H9 (cell line): ENCODE data around the gene LGALS7. TPM values are rescaled to one million over a fixed set of nuclear protein-coding genes. Genes with fewer than 3 reads are reported as not detected.

Source experiments
- DNase-seq: peaks from one replicate; pipeline ENCODE4 v3.0.0-alpha.2; 2017
- H2AFZ ChIP-seq: one replicate; pipeline ENCODE4 v1.6.1; 2013; ENCODE audit warnings: mild to moderate bottlenecking, low read length, control low read depth, moderate library complexity
- H2AK5ac ChIP-seq: 2 replicates; pipeline ENCODE4 v1.6.1; 2013; ENCODE audit warnings: low read length, control low read depth, mixed read lengths; ENCODE audit not compliant: insufficient read length
- H2BK120ac ChIP-seq: one replicate; pipeline ENCODE4 v1.6.1; 2013; ENCODE audit warnings: low read depth, mild to moderate bottlenecking, low read length, control low read depth, inconsistent platforms; ENCODE audit not compliant: poor library complexity, severe bottlenecking
- H2BK12ac ChIP-seq: 2 replicates; pipeline ENCODE4 v1.6.1; 2013; ENCODE audit warnings: low read length, control low read depth, mixed read lengths, low read depth; ENCODE audit not compliant: insufficient read length
- H2BK15ac ChIP-seq: 2 replicates; pipeline ENCODE4 v1.6.1; 2013; ENCODE audit warnings: low read depth, low read length, control low read depth
- H2BK20ac ChIP-seq: one replicate; pipeline ENCODE4 v1.6.1; 2013; ENCODE audit warnings: low read depth, mild to moderate bottlenecking, low read length, control low read depth, inconsistent platforms; ENCODE audit not compliant: poor library complexity, severe bottlenecking
- H2BK5ac ChIP-seq: 2 replicates; pipeline ENCODE4 v1.6.1; 2013; ENCODE audit warnings: low read length, control low read depth, mixed read lengths; ENCODE audit not compliant: insufficient read length
- H3K14ac ChIP-seq: 2 replicates; pipeline ENCODE4 v1.6.1; 2013; ENCODE audit warnings: low read length, control low read depth; ENCODE audit not compliant: insufficient read depth
- H3K18ac ChIP-seq: 2 replicates; pipeline ENCODE4 v1.6.1; 2013; ENCODE audit warnings: low read depth, mild to moderate bottlenecking, mixed read lengths, low read length, control low read depth; ENCODE audit not compliant: insufficient read length
- H3K23ac ChIP-seq: 2 replicates; pipeline ENCODE4 v1.6.1; 2013; ENCODE audit warnings: low read length, control low read depth, mixed read lengths, low read depth; ENCODE audit not compliant: insufficient read length
- H3K23me2 ChIP-seq: 2 replicates; pipeline ENCODE4 v1.6.1; 2013; ENCODE audit warnings: low read depth, mild to moderate bottlenecking, mixed read lengths, low read length, control low read depth; ENCODE audit not compliant: insufficient read length, poor library complexity, severe bottlenecking
- H3K27ac ChIP-seq: 2 replicates; pipeline ENCODE4 v1.5.1; 2013; ENCODE audit warnings: low read length, control low read depth, mixed read lengths, low read depth; ENCODE audit not compliant: insufficient read length
- H3K27me3 ChIP-seq: 2 replicates; pipeline ENCODE4 v1.6.1; 2013; ENCODE audit warnings: low read length, control low read depth, inconsistent platforms; ENCODE audit not compliant: insufficient read depth
- H3K4ac ChIP-seq: 2 replicates; pipeline ENCODE4 v1.6.1; 2013; ENCODE audit warnings: low read depth, mild to moderate bottlenecking, control low read depth, inconsistent platforms, low read length, moderate library complexity
- H3K4me1 ChIP-seq: 2 replicates; pipeline ENCODE4 v1.6.1; 2013; ENCODE audit warnings: low read length, control low read depth, inconsistent platforms; ENCODE audit not compliant: insufficient read depth
- H3K4me2 ChIP-seq: 2 replicates; pipeline ENCODE4 v1.6.1; 2013; ENCODE audit warnings: low read length, control low read depth, mixed read lengths; ENCODE audit not compliant: insufficient read length, insufficient read depth
- H3K56ac ChIP-seq: 2 replicates; pipeline ENCODE4 v1.6.1; 2013; ENCODE audit warnings: low read depth, mild to moderate bottlenecking, mixed read lengths, low read length, control low read depth; ENCODE audit not compliant: insufficient read length
- H3K79me1 ChIP-seq: 2 replicates; pipeline ENCODE4 v1.6.1; 2013; ENCODE audit warnings: low read depth, mild to moderate bottlenecking, moderate library complexity, low read length, control low read depth, inconsistent platforms; ENCODE audit not compliant: insufficient read depth, poor library complexity, severe bottlenecking
- H3K79me2 ChIP-seq: 2 replicates; pipeline ENCODE4 v1.6.1; 2013; ENCODE audit warnings: low read length, control low read depth, inconsistent platforms; ENCODE audit not compliant: insufficient read depth
- H3K9ac ChIP-seq: 2 replicates; pipeline ENCODE4 v1.6.1; 2013; ENCODE audit warnings: low read length, control low read depth, mixed read lengths; ENCODE audit not compliant: insufficient read length; ENCODE audit errors: extremely low read depth
- H3K9me3 ChIP-seq: one replicate; pipeline ENCODE4 v1.6.1; 2013; ENCODE audit warnings: low read depth, low read length, inconsistent platforms; ENCODE audit not compliant: control insufficient read depth
- H3T11ph ChIP-seq: one replicate; pipeline ENCODE4 v1.6.1; 2013; ENCODE audit warnings: mild to moderate bottlenecking, low read length, control low read depth, inconsistent platforms
- H4K20me1 ChIP-seq: one replicate; pipeline ENCODE4 v1.6.1; 2013; ENCODE audit not compliant: control insufficient read depth, insufficient read length, insufficient read depth
- H4K5ac ChIP-seq: 2 replicates; pipeline ENCODE4 v1.6.1; 2013; ENCODE audit warnings: low read depth, mild to moderate bottlenecking, mixed read lengths, low read length, control low read depth; ENCODE audit not compliant: insufficient read length
- H4K8ac ChIP-seq: replicated peaks from 2 replicates; pipeline ENCODE4 v1.6.1; 2013; ENCODE audit warnings: low read length, control low read depth, mixed read lengths, low read depth; ENCODE audit not compliant: insufficient read length
- H4K91ac ChIP-seq: 2 replicates; pipeline ENCODE4 v1.6.1; 2013; ENCODE audit warnings: low read depth, mild to moderate bottlenecking, moderate library complexity, mixed read lengths, low read length, control low read depth; ENCODE audit not compliant: insufficient read length
- H3K27ac Mint-ChIP-seq, 3 experiments: 2 replicates in 2 of 3; 3 replicates in 1 of 3; pipeline ENCODE4 v1.8.0; 2020 to 2021; ENCODE audit warnings: mixed read lengths in 3 of 3, mild to moderate bottlenecking in 1 of 3, moderate library complexity in 1 of 3
- H3K27me3 Mint-ChIP-seq: 2 replicates; pipeline ENCODE4 v1.8.0; 2021; ENCODE audit warnings: low read depth, mild to moderate bottlenecking, moderate library complexity, mixed read lengths
- H3K36me3 Mint-ChIP-seq, 3 experiments: 2 replicates in 2 of 3; 3 replicates in 1 of 3; pipeline ENCODE4 v1.8.0; 2020 to 2021; ENCODE audit warnings: low read depth in 3 of 3, mixed read lengths in 3 of 3; ENCODE audit not compliant: insufficient read depth in 1 of 3
- H3K4me1 Mint-ChIP-seq, 2 experiments: 2 replicates each; pipeline ENCODE4 v1.8.0; 2020; ENCODE audit warnings: mixed read lengths in 2 of 2
- H3K4me3 Mint-ChIP-seq, 2 experiments: 2 replicates in 1 of 2; 3 replicates in 1 of 2; pipeline ENCODE4 v1.8.0; 2020 to 2021; ENCODE audit warnings: mild to moderate bottlenecking in 2 of 2, mixed read lengths in 2 of 2, moderate library complexity in 1 of 2
- H3K9me3 Mint-ChIP-seq, 2 experiments: 2 replicates in 1 of 2; 3 replicates in 1 of 2; pipeline ENCODE4 v1.8.0; 2020; ENCODE audit warnings: mild to moderate bottlenecking in 2 of 2, mixed read lengths in 2 of 2, moderate library complexity in 1 of 2
- WGBS: extraction: QIAGEN DNeasy Blood & Tissue Kit; methylation state at CpG from one replicate; pipeline ENCODE4 v1.1.7; 2013; ENCODE audit warnings: missing lambda C conversion rate, low lambda C conversion rate, mixed read lengths; ENCODE audit not compliant: insufficient read length; ENCODE audit errors: extremely low coverage; 5-methylcytosine and 5-hydroxymethylcytosine counted together
- total RNA-seq: library from RNA; stranded (reverse); gene quantifications from 2 replicates; pipeline ENCODE4 v1.2.1, GENCODE V29; 2021
- TF ChIP-seq, protein P1 (sequence below): fragments of 200-600 bp; sonication (generic); conservative IDR thresholded peaks from 3 replicates; pipeline ENCODE4 v1.8.0; 2021; ENCODE audit warnings: antibody characterized with exemption, mild to moderate bottlenecking

Gene LGALS7
- total RNA-seq, 1 experiment from 2014 or later = not detected

DNA sequence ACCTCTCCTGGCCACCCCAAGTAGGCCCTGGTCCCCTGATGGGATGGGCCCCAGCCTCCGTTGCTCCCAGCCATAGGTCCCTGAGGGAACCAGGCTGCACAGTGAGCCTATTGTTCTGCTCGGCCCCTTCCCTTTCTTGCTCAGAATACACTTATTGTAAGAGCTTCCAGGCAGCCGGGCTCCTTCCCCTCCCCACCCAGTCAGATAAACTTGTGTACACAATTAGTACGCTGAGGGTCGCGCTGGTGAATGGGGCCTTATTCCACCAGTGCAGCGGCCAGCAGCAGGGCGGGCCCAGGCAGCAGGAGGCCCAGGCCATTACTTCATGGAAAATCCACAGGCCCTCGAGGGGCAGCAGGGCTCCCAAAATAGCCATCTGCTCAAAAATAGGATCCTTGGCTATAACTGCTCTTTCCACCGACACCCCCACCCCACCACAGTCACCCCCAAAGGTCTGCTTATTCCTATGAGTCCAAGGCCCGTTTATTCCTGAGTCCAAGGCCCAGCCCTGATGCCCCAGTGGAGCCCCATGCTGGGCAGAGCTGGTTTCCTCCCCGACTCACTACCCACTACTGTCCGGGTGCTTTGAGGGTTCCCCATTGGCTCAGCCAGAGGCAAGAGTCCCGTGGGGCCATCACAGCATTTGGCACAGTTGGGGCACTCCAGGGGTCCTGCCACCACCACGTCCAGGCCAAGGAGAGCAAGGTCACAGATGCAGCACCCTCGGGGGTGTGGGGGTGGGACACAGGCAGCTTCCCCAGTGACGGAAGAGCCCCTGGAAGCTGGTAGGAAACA is 51.1 kb downstream of the LGALS7 start:
- Histone ChIP-seq H2BK5ac (no peak overlapping the region), H3K4me1 (no peaks in the 10 kb centered on the region), H3K79me1 (no peaks in the 10 kb centered on the region), H3K4me2 (no peak overlapping the region), H4K91ac (no peak overlapping the region), H4K8ac (no peak overlapping the region), H2BK15ac (no peak overlapping the region), H2BK12ac (no peak overlapping the region), H3K9me3 (no peaks in the 10 kb centered on the region), H2BK20ac (no peak overlapping the region), H3K79me2 (no peaks in the 10 kb centered on the region), H3T11ph (no peak overlapping the region), H3K14ac (no peak overlapping the region), H2AK5ac (no peak overlapping the region), H4K20me1 (no peaks in the 10 kb centered on the region), H3K27ac (no peak overlapping the region), H3K27me3 (no peaks in the 10 kb centered on the region), H2BK120ac (no peak overlapping the region), H3K4ac (no peak overlapping the region), H3K18ac (no peak overlapping the region), H3K56ac (no peak overlapping the region), H3K23ac (no peak overlapping the region), H3K9ac (no peak overlapping the region), H4K5ac (no peak overlapping the region), H2AFZ (no peak overlapping the region), H3K23me2 (no peaks in the 10 kb centered on the region)
- Mint-ChIP-seq H3K27ac (peak overlapping the region in 1 of 3 experiments; percentile 49; a peak in 1 of 7 replicates), H3K4me3 (no peak overlapping the region), H3K9me3 (no peaks in the 10 kb centered on the region), H3K27me3 (no peaks in the 10 kb centered on the region), H3K36me3 (peaks cover 26 to 85% (median 81%) of the 10 kb centered on the region in 3 experiments; a peak in 6 of 7 replicates), H3K4me1 (peaks cover 0 to 4% of the 10 kb centered on the region in 2 experiments; a peak in 1 of 4 replicates)
- no CpG with 5 or more reads among the region's 17 CpGs for WGBS
- TF ChIP-seq, protein P1, sequence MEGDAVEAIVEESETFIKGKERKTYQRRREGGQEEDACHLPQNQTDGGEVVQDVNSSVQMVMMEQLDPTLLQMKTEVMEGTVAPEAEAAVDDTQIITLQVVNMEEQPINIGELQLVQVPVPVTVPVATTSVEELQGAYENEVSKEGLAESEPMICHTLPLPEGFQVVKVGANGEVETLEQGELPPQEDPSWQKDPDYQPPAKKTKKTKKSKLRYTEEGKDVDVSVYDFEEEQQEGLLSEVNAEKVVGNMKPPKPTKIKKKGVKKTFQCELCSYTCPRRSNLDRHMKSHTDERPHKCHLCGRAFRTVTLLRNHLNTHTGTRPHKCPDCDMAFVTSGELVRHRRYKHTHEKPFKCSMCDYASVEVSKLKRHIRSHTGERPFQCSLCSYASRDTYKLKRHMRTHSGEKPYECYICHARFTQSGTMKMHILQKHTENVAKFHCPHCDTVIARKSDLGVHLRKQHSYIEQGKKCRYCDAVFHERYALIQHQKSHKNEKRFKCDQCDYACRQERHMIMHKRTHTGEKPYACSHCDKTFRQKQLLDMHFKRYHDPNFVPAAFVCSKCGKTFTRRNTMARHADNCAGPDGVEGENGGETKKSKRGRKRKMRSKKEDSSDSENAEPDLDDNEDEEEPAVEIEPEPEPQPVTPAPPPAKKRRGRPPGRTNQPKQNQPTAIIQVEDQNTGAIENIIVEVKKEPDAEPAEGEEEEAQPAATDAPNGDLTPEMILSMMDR = no peak
- no peak for DNase-seq
